Measurements from ENCODE around the gene KIN. TPM values are rescaled to one million over a fixed set of nuclear protein-coding genes. Genes with fewer than 3 reads are reported as not detected.
"Not testable (repeated sequence)": the region's sequence is repeated elsewhere in the genome, so short reads cannot be mapped to it uniquely, and the experiment has no call there.

KIN gene
- total RNA-seq, 1 donor, result 9.5 TPM

DNA sequence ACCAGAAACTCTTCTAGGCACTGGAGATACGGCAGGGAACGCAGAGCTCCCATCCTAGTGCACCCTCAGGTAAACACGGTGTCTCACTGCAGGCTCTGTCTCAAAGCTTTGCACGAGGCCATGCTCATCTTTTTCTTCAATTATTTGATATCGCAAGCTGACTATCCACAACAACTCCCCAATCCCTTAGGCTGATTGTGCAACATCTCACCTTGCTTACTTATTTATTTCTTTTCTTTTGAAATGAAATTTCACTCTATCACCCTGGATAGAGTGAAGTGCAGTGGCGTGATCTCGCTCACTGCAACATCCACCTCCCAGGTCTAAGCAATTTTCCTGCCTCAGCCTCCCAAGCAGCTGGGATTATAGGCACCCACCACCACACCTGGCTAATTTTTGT is 72.3 kb downstream of the KIN start:
- TF ChIP-seq, protein P1, sequence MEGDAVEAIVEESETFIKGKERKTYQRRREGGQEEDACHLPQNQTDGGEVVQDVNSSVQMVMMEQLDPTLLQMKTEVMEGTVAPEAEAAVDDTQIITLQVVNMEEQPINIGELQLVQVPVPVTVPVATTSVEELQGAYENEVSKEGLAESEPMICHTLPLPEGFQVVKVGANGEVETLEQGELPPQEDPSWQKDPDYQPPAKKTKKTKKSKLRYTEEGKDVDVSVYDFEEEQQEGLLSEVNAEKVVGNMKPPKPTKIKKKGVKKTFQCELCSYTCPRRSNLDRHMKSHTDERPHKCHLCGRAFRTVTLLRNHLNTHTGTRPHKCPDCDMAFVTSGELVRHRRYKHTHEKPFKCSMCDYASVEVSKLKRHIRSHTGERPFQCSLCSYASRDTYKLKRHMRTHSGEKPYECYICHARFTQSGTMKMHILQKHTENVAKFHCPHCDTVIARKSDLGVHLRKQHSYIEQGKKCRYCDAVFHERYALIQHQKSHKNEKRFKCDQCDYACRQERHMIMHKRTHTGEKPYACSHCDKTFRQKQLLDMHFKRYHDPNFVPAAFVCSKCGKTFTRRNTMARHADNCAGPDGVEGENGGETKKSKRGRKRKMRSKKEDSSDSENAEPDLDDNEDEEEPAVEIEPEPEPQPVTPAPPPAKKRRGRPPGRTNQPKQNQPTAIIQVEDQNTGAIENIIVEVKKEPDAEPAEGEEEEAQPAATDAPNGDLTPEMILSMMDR (IDR thresholded peaks at IDR 0.05; ENCODE audit: insufficient read depth, low read depth, low read length), result no peak

DNA sequence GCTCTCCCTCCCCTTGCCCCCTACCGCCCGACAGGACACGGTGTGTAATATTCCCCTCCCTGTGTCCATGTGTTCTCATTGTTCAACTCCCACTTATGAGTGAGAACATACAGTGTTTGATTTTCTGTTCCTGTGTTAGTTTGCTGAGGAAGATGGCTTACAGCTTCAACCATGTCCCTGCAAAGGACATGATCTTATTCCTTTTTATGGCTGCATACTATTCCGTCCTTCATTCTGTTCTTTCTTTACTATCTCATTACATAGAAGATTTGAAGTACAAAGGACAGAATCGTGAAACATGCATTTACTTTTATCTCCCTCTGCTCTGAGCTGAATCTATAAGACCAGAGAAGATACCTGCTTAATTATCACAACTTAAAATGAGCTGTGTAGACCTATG is 76.7 kb downstream of the KIN start:
- DNase-seq (ENCODE audit: low read depth); H3K4me3 ChIP-seq (ENCODE audit: low read depth, low read length): not testable (repeated sequence)

More for the DNA sequence above, 72.3 kb downstream of the KIN start:
- DNase-seq (ENCODE audit: low read depth), result no peak
- no peak overlapping the region for H3K4me3 ChIP-seq (ENCODE audit: low read depth, low read length)

DNA sequence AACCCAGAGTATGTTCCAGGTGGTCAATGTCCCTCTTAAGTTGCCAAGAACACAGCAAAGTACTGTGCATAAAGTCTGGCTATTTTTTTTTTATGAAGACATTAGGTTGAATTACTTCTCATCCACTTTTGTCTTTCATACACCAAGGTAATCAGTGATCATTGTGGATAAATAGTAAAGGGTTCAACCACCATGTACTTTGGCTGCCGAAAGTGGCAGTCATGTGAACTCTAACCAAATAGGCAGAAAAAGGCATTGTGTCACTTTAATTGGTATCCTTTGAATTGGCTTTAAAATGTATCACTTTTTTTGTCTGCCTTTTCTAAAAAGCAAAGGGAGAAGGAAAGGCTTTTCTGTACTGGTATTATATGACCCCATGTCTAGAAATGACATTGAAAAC is 77.3 kb downstream of the KIN start:
- DNase-seq (ENCODE audit: low read depth), result no peak
- TF ChIP-seq, protein P1 (IDR thresholded peaks at IDR 0.05; ENCODE audit: insufficient read depth, low read depth, low read length), result no peak
- H3K4me3 ChIP-seq (ENCODE audit: low read depth, low read length), result no peak overlapping the region

DNA sequence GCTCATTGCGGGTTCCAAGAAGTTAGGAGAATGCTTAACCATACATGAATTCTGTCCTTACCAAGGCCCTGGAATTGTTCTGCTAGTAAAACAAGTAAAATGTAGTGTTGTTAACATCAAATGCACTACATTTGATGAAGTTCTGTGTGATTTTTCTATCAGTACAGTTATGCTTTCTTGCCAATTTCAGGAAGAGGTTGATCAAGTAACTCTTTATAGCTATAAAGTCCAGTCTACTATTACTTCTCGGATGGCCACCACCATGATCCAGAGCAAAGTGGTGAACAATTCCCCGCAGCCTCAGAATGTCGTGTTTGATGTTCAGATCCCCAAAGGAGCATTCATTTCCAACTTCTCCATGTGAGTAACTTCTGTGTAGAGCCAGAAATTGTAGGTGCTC is 79.0 kb downstream of the KIN start:
- H3K4me3 ChIP-seq (ENCODE audit: low read depth, low read length), result no peak overlapping the region
- no peak for DNase-seq (ENCODE audit: low read depth)
- TF ChIP-seq, protein P1 (IDR thresholded peaks at IDR 0.05; ENCODE audit: insufficient read depth, low read depth, low read length), result no peak

DNA sequence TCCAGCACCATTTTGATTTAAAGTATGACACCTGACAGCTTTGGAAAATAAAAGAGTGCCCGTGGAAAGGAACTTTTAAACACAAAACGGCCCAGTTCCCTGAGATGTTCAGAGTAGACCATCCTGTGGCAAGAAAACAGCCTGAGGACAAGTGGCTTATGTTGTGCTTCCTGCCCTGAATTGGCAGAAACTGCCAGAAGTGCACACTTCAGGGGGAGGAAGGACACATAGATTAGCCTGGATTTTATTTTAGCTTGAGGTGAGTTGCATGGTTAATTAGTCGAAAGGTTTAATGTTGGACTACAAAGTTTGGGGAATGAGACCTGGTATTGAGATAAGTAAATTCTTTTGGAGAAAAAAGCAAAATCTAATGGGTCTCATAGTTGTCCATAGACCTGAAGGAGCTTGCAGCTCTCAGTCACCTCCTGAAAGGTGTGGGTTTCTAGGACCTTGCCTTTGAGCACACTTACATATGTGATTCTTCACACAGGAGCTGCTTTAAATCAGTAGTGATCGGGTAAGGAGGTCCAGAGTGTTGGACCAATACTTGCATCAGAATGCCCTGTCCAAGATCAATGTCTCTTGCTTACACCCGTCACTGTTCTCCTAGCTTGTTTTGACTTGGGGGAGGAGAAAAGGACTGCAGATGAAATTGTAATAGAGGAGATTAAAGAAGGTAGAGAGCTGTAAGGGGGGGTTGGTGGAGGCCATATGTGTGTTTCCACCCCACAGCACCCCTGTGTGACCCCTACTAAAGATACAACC is 79.8 kb downstream of the KIN start:
- no peak for DNase-seq (ENCODE audit: low read depth)
- no peak overlapping the region for H3K4me3 ChIP-seq (ENCODE audit: low read depth, low read length)
- TF ChIP-seq, protein P1 (IDR thresholded peaks at IDR 0.05; ENCODE audit: insufficient read depth, low read depth, low read length), result no peak

DNA sequence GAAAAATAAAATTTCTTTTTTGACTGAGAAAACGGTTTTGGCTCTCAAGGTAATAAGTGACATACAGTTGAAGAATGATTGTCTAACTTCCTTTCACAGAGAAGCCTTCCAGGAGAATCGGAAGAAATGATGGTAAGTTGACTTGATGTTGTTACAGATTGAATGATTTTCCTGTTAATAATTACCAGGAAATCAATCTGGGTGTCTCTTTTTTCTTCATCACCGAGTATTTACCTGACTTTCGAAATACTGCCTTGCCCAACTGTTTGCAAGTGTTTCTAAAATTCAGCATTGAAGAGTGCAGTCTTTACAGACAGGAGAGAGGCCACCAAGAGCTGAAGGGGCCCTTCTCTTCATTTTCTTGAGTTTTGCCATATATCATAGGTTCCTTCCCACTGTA is 80.7 kb downstream of the KIN start:
- no peak overlapping the region for H3K4me3 ChIP-seq (ENCODE audit: low read depth, low read length)
- TF ChIP-seq, protein P1 (IDR thresholded peaks at IDR 0.05; ENCODE audit: insufficient read depth, low read depth, low read length), result no peak
- no peak for DNase-seq (ENCODE audit: low read depth)

DNA sequence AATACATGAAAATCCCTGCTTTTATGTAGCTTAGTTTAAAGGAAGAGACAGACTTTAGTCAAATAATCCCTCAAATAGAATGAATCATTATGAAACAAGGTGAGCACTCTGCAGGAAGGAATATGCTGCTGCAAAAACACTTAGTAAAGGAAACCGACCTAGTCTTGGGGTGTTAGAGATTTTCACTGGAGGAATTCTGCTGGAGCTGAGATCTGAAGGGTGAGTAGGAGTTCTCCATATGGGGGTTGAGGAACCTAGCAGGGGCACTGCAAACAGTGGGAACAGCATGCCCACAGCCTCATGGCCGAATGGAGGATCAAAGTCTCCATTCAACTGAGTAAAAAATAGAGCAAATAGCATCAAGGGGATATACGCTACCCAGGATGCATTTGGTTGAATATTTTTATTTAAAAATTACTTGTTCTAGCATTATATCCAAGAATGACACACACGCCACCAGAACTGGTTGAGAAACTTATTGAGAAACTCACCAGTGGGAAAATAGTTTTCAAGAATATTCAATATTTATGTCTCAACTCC is 81.2 kb downstream of the KIN start:
- TF ChIP-seq, protein P1 (IDR thresholded peaks at IDR 0.05; ENCODE audit: insufficient read depth, low read depth, low read length), result no peak
- DNase-seq (ENCODE audit: low read depth), result no peak
- no peak overlapping the region for H3K4me3 ChIP-seq (ENCODE audit: low read depth, low read length)
